ENCODE data around the gene SLC6A9. TPM values are rescaled to one million over a fixed set of nuclear protein-coding genes. Genes with fewer than 3 reads are reported as not detected.

Gene SLC6A9
- total RNA-seq, 4 donors from 2014 or later, result 59.2 to 95.4 (median 84.5) TPM

- Histone ChIP-seq H3K9me3 (no peaks in the 10 kb centered on the region), H3K27me3 (no peaks in the 10 kb centered on the region), H3K36me3 (peaks cover 13% of the 10 kb centered on the region), H3K4me3 (peak overlapping the region; percentile 85), H3K4me1 (peaks cover 58% of the 10 kb centered on the region), H3K27ac (peak overlapping the region; percentile 65)
- TF ChIP-seq POLR2AphosphoS5 (IDR thresholded peaks at IDR 0.05) (no peak), EP300 (IDR thresholded peaks at IDR 0.05) (no peak), POLR2A (IDR thresholded peaks at IDR 0.05) (no peak)
- TF ChIP-seq, protein P1, sequence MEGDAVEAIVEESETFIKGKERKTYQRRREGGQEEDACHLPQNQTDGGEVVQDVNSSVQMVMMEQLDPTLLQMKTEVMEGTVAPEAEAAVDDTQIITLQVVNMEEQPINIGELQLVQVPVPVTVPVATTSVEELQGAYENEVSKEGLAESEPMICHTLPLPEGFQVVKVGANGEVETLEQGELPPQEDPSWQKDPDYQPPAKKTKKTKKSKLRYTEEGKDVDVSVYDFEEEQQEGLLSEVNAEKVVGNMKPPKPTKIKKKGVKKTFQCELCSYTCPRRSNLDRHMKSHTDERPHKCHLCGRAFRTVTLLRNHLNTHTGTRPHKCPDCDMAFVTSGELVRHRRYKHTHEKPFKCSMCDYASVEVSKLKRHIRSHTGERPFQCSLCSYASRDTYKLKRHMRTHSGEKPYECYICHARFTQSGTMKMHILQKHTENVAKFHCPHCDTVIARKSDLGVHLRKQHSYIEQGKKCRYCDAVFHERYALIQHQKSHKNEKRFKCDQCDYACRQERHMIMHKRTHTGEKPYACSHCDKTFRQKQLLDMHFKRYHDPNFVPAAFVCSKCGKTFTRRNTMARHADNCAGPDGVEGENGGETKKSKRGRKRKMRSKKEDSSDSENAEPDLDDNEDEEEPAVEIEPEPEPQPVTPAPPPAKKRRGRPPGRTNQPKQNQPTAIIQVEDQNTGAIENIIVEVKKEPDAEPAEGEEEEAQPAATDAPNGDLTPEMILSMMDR (IDR thresholded peaks at IDR 0.05), result no peak
- no peak for DNase-seq (ENCODE audit: low spot score in 2 of 2)
- no CpG with 5 or more reads among the region's 45 CpGs for WGBS
Observed at GRCh38 chr1:43979261-43979527, 52.1 kb downstream of the SLC6A9 start.

DNA sequence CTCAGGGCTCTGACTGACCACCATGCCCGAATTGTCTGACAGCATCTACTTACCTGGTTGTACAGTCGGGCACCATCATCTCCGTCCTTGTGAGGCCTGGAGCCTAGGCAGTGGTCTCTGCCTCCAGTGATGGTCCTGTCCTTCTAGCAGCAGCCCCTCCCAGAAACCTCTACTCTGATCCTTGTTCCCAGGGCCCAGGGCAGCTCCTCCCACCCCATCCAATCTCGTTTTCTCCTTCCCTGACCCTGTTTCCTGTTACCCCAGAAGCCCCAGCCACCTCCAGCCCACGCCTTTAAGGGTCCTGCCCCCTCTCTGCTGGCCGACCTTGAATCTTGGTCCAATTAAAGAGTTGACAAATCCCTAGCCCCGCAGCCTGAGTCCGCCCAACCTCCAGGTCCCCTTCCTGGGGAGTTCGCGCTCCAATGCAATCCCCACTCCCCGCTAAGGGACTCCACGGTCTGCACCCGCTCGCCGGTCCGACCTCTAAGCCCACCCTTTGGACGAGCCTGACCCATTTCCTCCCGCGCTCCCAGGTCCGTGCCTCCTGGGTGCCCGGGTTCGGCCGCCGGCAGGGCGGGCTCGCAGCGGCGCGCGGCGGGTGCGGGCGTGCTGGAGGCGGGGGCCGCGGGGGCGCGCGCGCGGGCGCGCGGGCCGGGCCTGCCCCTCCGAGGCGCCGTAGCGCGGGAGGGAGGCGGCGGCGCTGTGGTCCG lies 52.6 kb downstream of the SLC6A9 start, which contains the start of gene B4GALT2:
Gene B4GALT2 (plus strand): TSS at position 660 of the 710 bp plus-strand sequence. CDS start 1,951 bp downstream, outside the sequence.
- TF ChIP-seq POLR2A (IDR thresholded peaks at IDR 0.05), result no peak
- TF ChIP-seq POLR2AphosphoS5 (IDR thresholded peaks at IDR 0.05), result no peak
- TF ChIP-seq, protein P1 (IDR thresholded peaks at IDR 0.05), result no peak
- TF ChIP-seq EP300 (IDR thresholded peaks at IDR 0.05), result no peak
- 15% methylated on average over 17 of the region's 54 CpGs for WGBS
- H3K4me1 ChIP-seq, result peaks cover 62% of the 10 kb centered on the region
- peak within 1 kb of the TSS; percentile 65 for H3K27ac ChIP-seq
- H3K4me3 ChIP-seq, result peak within 1 kb of the TSS; percentile 85
- H3K36me3 ChIP-seq, result peaks cover 13% of the 10 kb centered on the region
- H3K9me3 ChIP-seq, result no peaks in the 10 kb centered on the region
- DNase-seq (ENCODE audit: low spot score in 2 of 2), result peak in 1 of 2 donors; percentile 78
- no peaks in the 10 kb centered on the region for H3K27me3 ChIP-seq

DNA sequence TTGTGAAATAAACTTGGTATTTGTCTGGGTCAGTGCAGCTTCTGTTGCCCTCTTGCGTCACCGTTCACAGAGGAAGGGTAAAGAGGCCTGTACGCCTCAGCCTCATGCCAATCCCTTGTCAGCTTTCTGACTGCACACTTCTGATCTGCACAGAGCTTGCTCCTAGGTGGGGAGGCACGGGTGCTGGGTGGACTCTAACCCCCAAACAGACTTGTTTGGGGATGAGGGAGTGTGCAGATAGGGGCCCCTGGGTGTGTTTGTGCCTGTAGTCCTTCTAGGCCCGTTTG lies 53.1 kb downstream of the SLC6A9 start:
- H3K4me1 ChIP-seq, result peaks cover 62% of the 10 kb centered on the region
- WGBS, result 63% methylated on average over 4 of the region's 5 CpGs
- no peak overlapping the region for H3K4me3 ChIP-seq

GRCh38 chr1:43977376-43978263 lies 53.6 kb downstream of the SLC6A9 start:
- Histone ChIP-seq H3K36me3 (peaks cover 15% of the 10 kb centered on the region), H3K27ac (no peak overlapping the region), H3K27me3 (no peaks in the 10 kb centered on the region), H3K4me1 (peaks cover 62% of the 10 kb centered on the region), H3K9me3 (no peaks in the 10 kb centered on the region), H3K4me3 (no peak overlapping the region)
- no peak for DNase-seq (ENCODE audit: low spot score in 2 of 2)
- TF ChIP-seq POLR2AphosphoS5 (IDR thresholded peaks at IDR 0.05), result no peak
- TF ChIP-seq EP300 (IDR thresholded peaks at IDR 0.05), result no peak
- no peak for TF ChIP-seq POLR2A (IDR thresholded peaks at IDR 0.05)
- TF ChIP-seq, protein P1 (IDR thresholded peaks at IDR 0.05), result no peak
- 83% methylated on average over 8 of the region's 9 CpGs for WGBS

More for the DNA sequence above, 53.1 kb downstream of the SLC6A9 start:
- DNase-seq (ENCODE audit: low spot score in 2 of 2), result no peak
- Histone ChIP-seq H3K9me3 (no peaks in the 10 kb centered on the region), H3K27me3 (no peaks in the 10 kb centered on the region), H3K27ac (no peak overlapping the region), H3K36me3 (peaks cover 13% of the 10 kb centered on the region)
- no peak for TF ChIP-seq POLR2A (IDR thresholded peaks at IDR 0.05)
- no peak for TF ChIP-seq POLR2AphosphoS5 (IDR thresholded peaks at IDR 0.05)
- TF ChIP-seq EP300 (IDR thresholded peaks at IDR 0.05), result no peak
- TF ChIP-seq, protein P1 (IDR thresholded peaks at IDR 0.05), result no peak

DNA sequence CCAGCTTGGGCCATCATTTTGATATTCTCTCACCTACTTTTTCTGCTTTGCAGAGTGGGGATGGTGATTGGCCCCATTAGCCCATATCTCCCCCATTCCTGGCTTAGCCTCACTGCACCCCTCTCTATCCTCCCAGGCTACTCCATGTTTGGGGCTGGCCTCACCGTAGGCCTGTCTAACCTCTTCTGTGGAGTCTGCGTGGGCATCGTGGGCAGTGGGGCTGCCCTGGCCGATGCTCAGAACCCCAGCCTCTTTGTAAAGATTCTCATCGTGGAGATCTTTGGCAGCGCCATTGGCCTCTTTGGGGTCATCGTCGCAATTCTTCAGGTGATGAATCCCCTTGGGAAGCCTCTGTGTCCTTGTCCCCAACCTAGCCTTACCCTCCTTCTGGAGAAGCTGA lies 54.4 kb downstream of the SLC6A9 start:
- no peak for DNase-seq (ENCODE audit: low spot score in 2 of 2)
- 91% methylated on average over 8 of the region's 8 CpGs for WGBS
- no peak overlapping the region for H3K4me3 ChIP-seq
- H3K9me3 ChIP-seq, result no peaks in the 10 kb centered on the region
- no peak overlapping the region for H3K27ac ChIP-seq
- H3K4me1 ChIP-seq, result peaks cover 62% of the 10 kb centered on the region
- TF ChIP-seq POLR2A (IDR thresholded peaks at IDR 0.05) (no peak), POLR2AphosphoS5 (IDR thresholded peaks at IDR 0.05) (no peak), EP300 (IDR thresholded peaks at IDR 0.05) (no peak)
- TF ChIP-seq, protein P1 (IDR thresholded peaks at IDR 0.05), result no peak
- no peaks in the 10 kb centered on the region for H3K27me3 ChIP-seq
- peaks cover 22% of the 10 kb centered on the region for H3K36me3 ChIP-seq

Data from suprapubic skin (tissue), 4 donors.